Iris pigment epithelial cell (primary cell): Measurements from ENCODE around the gene DUSP14.

Experiments
- DNase-seq: peaks from one replicate; pipeline ENCODE4 v3.0.0-alpha.2; 2011; ENCODE audit warnings: low read depth

Gene DUSP14

GRCh38 chr17:37517881-37518280 lies 28.2 kb downstream of the DUSP14 start:
- no peak for DNase-seq

- no peak for DNase-seq
These were observed 29.1 kb downstream of the DUSP14 start for GRCh38 chr17:37518826-37519225.

GRCh38 chr17:37519251-37519985 lies 29.7 kb downstream of the DUSP14 start:
- DNase-seq = peak; percentile 65

DNA sequence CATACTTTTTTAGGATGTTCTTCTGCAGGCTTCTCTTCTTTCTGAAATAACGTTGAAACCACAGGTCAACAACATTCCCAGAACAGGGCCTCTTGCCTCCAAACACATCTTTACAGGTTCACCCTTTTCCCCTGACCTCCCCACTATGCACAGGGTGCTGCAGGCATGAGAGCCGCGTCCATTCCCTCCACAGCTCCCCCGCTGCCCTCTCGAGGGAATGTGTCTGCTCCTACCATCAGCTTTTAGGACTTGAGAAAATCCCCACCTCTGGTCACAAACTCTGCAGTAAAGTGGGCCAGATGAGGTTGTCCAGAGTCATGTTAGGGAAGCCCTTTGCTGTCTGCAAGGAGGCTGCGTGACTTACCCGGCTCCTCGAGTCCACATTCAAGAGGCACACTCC lies 30.5 kb downstream of the DUSP14 start:
- no peak for DNase-seq

- no peak for DNase-seq
These were observed 32.1 kb downstream of the DUSP14 start for GRCh38 chr17:37521821-37522220.

GRCh38 chr17:37523715-37524219 lies 34.1 kb downstream of the DUSP14 start:
- DNase-seq = no peak

DNA sequence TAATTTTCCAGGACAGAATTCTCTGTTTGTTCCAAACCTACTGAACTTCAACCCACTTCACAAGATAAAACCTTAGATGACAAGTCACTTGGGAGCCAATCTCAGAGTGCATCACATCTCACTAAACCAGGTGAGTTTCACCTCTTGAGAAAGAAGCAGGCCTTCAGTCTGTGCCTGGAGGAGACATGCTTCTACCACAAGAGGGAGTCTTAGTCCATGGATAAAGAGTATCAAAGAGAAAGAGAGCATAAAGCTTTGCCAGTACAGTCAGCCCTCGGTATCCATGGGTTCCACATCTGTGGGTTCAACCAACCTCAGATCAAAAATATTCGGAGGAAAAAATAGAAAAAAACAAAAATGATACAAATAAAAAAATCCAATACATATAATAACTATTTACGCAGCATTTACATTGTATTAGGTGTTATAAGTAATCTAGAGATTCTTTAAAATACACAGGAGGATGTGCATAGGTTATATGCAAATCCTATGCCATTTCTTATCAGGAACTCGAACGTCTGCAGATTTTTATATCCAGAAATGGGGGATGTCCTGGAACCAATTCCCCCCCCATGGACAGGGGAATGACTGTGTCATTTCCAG lies 37.7 kb downstream of the DUSP14 start:
- peak; percentile 62 for DNase-seq

- DNase-seq = peak; percentile 15
These were observed 40.7 kb downstream of the DUSP14 start for GRCh38 chr17:37530420-37530819.

DNA sequence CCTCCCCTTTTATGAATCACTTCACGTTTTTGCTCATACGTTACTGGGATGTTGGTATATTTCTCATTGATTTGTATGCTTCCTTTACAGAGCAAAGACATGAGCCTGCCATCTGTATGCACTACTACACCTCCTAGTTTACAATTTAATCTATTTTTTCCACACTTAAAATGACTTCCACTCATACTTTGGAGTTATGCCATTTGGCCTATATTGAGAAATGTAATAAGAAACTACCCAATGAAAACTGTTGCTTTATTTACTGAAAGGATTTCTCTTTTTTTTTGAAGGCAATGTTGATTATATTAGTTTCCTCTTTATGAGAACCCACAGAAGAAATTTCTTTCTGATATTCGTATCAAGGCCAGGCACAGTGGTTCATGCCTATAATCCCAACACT lies 43.1 kb downstream of the DUSP14 start:
- peak; percentile 43 for DNase-seq

DNA sequence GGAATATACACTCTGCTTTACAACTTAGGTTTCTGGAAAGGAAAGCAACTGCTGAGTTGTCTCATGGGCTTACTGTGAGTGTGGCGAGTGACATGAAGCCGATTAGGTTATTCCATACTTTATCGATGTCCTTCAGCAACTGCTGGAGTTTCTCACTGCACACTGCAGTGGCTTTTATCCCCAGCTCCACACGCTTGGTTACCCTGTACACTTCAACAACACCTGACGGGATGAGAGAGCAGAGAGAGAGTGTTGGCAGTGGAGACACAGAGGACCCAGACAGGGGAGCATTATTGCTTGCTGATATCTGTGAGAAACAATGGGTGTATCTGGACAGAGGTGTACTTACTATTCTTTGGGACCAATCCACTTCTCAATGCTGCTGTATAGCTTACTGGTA lies 46.2 kb downstream of the DUSP14 start:
- DNase-seq = no peak

- no peak for DNase-seq
These were observed 49.4 kb downstream of the DUSP14 start for GRCh38 chr17:37538981-37539659.

GRCh38 chr17:37541880-37542660 lies 52.4 kb downstream of the DUSP14 start:
- DNase-seq = peak; percentile 84

GRCh38 chr17:37543637-37544052 lies 54.0 kb downstream of the DUSP14 start:
- DNase-seq = no peak

DNA sequence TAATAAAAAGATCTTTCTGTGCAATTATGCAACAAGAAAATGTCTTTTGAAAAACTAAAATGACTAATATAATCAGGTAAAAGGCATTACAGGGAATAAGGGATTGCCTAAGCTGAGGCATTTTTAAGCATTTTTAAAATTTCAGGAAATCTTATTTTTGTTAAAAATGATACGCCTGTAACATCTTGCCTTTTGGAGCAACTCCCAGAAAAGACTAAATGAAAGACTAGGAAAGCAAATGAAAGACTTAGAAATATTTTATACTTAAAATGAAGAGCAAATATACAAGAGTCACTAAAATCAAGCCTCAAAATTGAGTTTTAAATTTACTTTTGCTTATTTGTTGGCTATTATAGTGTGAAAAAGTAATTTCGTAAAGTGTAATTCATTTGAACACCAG lies 55.8 kb downstream of the DUSP14 start:
- no peak for DNase-seq

DNA sequence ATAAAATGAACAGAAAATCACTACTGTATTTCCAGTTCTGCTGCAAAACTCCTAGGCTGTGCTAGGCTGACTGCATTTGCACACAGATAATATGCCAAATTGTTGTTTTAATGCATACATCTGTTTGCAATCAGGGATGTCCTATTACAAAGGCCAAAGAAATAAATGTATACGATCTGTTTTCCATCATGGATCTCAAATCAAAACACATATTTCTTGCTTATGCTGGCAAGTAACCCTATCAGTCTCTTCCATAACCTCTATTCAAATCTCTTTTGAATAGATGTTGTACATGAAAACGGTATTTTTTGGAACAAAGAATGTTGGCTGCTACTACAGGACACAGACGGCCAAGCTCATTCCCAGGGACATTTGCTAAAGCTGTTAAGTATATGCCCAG lies 56.6 kb downstream of the DUSP14 start:
- no peak for DNase-seq

DNA sequence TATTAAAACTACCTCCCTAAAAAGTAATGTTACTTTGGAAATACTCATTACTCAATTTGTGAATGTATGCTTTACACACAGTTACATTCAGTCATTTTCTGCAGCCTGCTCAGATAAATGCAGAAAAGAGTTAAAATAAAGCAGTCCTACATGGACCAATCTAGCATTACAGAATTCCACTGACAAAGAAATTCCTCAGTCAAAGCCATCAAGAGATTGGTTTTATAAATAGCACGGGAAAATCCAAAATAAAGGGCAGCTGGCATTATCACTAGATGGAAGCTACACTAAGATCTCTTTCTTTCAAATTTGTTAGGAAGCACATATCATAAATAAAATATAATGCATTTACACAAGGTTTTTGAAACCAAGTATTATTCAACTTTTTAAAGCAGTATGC lies 58.3 kb downstream of the DUSP14 start:
- no peak for DNase-seq

DNA sequence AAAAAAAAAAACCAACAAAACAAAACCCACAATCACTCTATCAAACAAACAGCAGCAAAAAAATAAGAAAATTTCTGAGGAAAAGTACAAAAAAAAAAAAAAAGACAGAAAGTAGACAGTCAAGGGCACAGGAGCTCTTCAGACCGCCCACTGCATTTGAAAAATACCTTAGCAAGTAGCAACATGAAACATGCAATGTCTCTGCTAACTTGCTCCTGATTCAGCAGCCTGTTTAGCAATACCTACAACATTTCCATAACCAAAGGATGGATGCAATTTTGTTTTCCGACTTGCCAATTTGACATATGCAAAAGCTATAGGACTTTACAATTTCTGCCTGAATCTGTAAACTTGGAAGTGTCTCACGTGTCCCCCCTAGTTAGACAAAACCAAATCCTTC lies 62.1 kb downstream of the DUSP14 start:
- DNase-seq = peak; percentile 53

DNA sequence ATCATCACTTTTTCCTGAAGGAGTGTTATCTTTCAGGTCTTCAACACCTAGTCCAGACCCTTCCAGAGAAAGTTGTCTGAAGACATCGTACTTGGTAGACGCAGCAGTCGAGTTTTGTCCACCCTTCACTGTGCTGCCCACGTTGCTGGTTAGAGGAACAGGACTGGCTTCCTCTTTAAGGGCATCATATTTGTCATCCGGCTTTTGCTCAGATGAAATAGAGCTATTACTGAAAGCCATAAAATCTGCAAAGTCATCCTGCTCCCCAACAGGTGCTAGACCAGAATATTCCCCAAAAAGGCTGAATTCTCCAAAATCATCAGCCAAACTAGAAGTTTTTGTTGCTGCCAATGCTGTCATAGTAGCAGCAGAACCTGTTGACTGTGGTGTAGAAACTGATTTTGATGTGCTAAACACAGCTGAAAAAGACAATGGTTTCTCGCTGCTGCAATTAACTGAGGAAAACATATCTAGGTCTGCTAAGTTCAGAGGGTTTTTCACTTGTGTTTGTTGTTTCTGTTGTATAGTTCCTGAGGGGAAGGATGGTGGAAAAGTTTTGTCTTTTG lies 63.8 kb downstream of the DUSP14 start:
- no peak for DNase-seq

- no peak for DNase-seq
These were observed 65.7 kb downstream of the DUSP14 start for GRCh38 chr17:37555386-37555785.

DNA sequence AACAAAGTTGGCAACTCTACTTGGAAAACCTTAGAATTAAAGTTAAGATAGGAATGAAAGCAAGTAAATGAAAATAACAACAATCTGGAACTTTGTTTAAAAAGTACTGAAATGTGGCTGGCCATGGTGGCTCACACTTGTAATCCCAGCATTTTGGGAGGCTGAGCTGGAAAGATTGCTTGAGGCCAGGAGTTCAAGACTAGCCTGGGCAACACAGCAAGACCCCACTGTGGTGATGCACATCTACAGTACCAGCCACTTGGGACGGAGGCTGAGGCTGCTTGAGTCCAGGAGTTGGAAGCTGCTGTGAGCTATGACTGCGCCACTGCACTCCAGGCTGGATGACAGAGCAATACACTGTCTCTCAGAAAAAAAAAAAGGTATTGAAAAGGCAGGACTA lies 67.8 kb downstream of the DUSP14 start:
- no peak for DNase-seq

DNA sequence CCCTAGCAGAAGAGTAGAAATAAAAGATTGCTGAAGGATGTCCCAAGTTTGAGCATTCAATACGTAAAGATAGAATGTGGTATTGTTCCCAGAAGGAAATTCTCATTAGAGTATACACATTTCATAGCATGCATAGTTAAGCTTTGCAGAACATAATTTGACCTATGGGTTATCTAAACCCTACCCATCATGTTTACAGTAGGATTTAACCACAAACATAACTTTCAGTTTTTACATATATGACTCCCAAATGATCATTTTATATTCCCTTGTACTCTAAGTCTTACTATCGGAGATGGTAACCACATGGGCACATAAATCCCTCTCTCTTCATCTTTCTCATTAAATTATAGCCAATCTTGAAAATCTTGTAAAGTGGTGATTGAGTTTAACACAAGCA lies 68.6 kb downstream of the DUSP14 start:
- peak; percentile 18 for DNase-seq
